Liver (tissue), 2 donors: ENCODE data around the gene SLC25A44.

ENCODE experiments used
- HNF4G ChIP-seq: IDR thresholded peaks from 2 replicates; pipeline ENCODE4 v1.6.1; 2016; ENCODE audit warnings: antibody characterized with exemption
- TF ChIP-seq, protein P1 (sequence below): IDR thresholded peaks from 2 replicates; pipeline ENCODE4 v1.6.1; 2016; ENCODE audit warnings: antibody characterized with exemption
- donor health status: healthy.

DNA sequence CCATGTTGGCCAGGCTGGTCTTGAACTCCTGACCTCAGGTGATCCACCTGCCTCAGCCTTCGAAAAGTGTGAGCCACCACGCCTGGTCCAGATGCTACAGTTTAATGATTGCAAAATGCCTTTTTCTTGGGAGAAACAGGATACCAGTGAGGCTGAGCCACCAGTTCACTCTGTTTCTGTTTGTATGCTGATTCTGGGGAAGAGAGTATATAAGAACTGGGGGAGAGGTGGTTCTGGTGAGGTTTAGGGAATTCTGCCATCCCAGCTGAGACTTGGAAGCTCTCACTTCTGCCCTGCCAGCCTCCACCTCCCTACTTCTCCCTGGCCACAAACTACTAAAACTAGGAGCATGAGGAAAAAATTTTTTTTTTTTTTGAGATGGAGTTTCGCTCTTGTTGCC is 10.8 kb downstream of the SLC25A44 start:
- TF ChIP-seq, protein P1, sequence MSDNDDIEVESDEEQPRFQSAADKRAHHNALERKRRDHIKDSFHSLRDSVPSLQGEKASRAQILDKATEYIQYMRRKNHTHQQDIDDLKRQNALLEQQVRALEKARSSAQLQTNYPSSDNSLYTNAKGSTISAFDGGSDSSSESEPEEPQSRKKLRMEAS: no peak
- no peak for TF ChIP-seq HNF4G
